Measurements from ENCODE around the gene WRAP73. TPM values are rescaled to one million over a fixed set of nuclear protein-coding genes. Genes with fewer than 3 reads are reported as not detected.

Gene WRAP73
- total and polyA plus RNA-seq, 2 experiments from 2014 or later: 22.6 to 43.3 TPM

GRCh38 chr1:3685222-3685621, 35.3 kb upstream of the WRAP73 start:
- Histone ChIP-seq H2AFZ (no peak overlapping the region), H3K36me3 (ENCODE audit: insufficient read depth) (no peaks in the 10 kb centered on the region), H3K27me3 (ENCODE audit: insufficient read depth) (no peaks in the 10 kb centered on the region), H4K20me1 (replicated peaks; ENCODE audit: insufficient read depth) (no peaks in the 10 kb centered on the region), H3F3A (replicated peaks; ENCODE audit: low read depth) (no peaks in the 10 kb centered on the region), H3K9me2 (ENCODE audit: insufficient read depth) (no peaks in the 10 kb centered on the region), H3K4me3 (no peak overlapping the region), H3K4me1 (ENCODE audit: insufficient read depth) (peaks cover 8% of the 10 kb centered on the region; the same call in 1 of the 2 replicates), H3K79me2 (replicated peaks; ENCODE audit: insufficient read depth) (no peaks in the 10 kb centered on the region), H3K4me2 (no peak overlapping the region), H3K27ac (ENCODE audit: low read depth) (no peak overlapping the region)
- ATAC-seq (no peak), DNase-seq (ENCODE audit: low spot score) (no peak)
- TF ChIP-seq EZH2 (IDR thresholded peaks at IDR 0.05; ENCODE audit: low read depth, unreplicated experiment) (no peak), ETS1 (IDR thresholded peaks at IDR 0.05) (no peak), EZH2phosphoT487 (IDR thresholded peaks at IDR 0.05; ENCODE audit: unreplicated experiment) (no peak), ZNF331 (CRISPR knock-in tag; IDR thresholded peaks at IDR 0.05; ENCODE audit: low read depth) (no peak), REST (IDR thresholded peaks at IDR 0.05; ENCODE audit: unreplicated experiment) (no peak)
- Mint-ChIP-seq H3K9me3 (no peaks in the 10 kb centered on the region; the same call in 2 of the 3 replicates), H3K36me3 (ENCODE audit: low read depth) (no peaks in the 10 kb centered on the region; the same call in 2 of the 3 replicates), H3K27ac (no peak overlapping the region), H3K4me3 (no peak overlapping the region), H3K4me1 (peaks cover 20% of the 10 kb centered on the region), H3K27me3 (ENCODE audit: insufficient read depth, low read depth, poor library complexity) (peaks cover 22% of the 10 kb centered on the region)

- DNase-seq (ENCODE audit: low spot score) (peak; percentile 88), ATAC-seq (peak; percentile 64)
- Mint-ChIP-seq H3K27ac (no peak overlapping the region), H3K4me1 (peaks cover 17% of the 10 kb centered on the region), H3K9me3 (no peaks in the 10 kb centered on the region; the same call in 1 of the 3 replicates), H3K36me3 (ENCODE audit: low read depth) (no peaks in the 10 kb centered on the region; the same call in 2 of the 3 replicates), H3K4me3 (0 out of 3 replicates have a peak overlapping the region, but pooled peaks have one; percentile 14), H3K27me3 (ENCODE audit: insufficient read depth, low read depth, poor library complexity) (peaks cover 32% of the 10 kb centered on the region)
- no peaks in the 10 kb centered on the region for H4K20me1 ChIP-seq (replicated peaks; ENCODE audit: insufficient read depth)
- H3K9me2 ChIP-seq (ENCODE audit: insufficient read depth): no peaks in the 10 kb centered on the region
- H2AFZ ChIP-seq: 0 out of 2 replicates have a peak overlapping the region, but pooled peaks have one; percentile 72
- peak overlapping the region; percentile 71 for H3K4me2 ChIP-seq
- no peaks in the 10 kb centered on the region for H3K36me3 ChIP-seq (ENCODE audit: insufficient read depth)
- no peaks in the 10 kb centered on the region for H3K27me3 ChIP-seq (ENCODE audit: insufficient read depth)
- peak overlapping the region; percentile 50 for H3K4me3 ChIP-seq
- no peak overlapping the region for H3K27ac ChIP-seq (ENCODE audit: low read depth)
- peaks cover 3% of the 10 kb centered on the region; the same call in 1 of the 2 replicates for H3K4me1 ChIP-seq (ENCODE audit: insufficient read depth)
- no peaks in the 10 kb centered on the region for H3F3A ChIP-seq (replicated peaks; ENCODE audit: low read depth)
- no peaks in the 10 kb centered on the region for H3K79me2 ChIP-seq (replicated peaks; ENCODE audit: insufficient read depth)
- TF ChIP-seq JUNB (IDR thresholded peaks at IDR 0.05; ENCODE audit: unreplicated experiment) (no peak), ZNF114 (CRISPR knock-in tag; IDR thresholded peaks at IDR 0.05) (no peak), NANOG (IDR thresholded peaks at IDR 0.05; ENCODE audit: borderline replicate concordance) (no peak), ZNF331 (CRISPR knock-in tag; IDR thresholded peaks at IDR 0.05; ENCODE audit: low read depth) (no peak)
- TF ChIP-seq, protein P1, sequence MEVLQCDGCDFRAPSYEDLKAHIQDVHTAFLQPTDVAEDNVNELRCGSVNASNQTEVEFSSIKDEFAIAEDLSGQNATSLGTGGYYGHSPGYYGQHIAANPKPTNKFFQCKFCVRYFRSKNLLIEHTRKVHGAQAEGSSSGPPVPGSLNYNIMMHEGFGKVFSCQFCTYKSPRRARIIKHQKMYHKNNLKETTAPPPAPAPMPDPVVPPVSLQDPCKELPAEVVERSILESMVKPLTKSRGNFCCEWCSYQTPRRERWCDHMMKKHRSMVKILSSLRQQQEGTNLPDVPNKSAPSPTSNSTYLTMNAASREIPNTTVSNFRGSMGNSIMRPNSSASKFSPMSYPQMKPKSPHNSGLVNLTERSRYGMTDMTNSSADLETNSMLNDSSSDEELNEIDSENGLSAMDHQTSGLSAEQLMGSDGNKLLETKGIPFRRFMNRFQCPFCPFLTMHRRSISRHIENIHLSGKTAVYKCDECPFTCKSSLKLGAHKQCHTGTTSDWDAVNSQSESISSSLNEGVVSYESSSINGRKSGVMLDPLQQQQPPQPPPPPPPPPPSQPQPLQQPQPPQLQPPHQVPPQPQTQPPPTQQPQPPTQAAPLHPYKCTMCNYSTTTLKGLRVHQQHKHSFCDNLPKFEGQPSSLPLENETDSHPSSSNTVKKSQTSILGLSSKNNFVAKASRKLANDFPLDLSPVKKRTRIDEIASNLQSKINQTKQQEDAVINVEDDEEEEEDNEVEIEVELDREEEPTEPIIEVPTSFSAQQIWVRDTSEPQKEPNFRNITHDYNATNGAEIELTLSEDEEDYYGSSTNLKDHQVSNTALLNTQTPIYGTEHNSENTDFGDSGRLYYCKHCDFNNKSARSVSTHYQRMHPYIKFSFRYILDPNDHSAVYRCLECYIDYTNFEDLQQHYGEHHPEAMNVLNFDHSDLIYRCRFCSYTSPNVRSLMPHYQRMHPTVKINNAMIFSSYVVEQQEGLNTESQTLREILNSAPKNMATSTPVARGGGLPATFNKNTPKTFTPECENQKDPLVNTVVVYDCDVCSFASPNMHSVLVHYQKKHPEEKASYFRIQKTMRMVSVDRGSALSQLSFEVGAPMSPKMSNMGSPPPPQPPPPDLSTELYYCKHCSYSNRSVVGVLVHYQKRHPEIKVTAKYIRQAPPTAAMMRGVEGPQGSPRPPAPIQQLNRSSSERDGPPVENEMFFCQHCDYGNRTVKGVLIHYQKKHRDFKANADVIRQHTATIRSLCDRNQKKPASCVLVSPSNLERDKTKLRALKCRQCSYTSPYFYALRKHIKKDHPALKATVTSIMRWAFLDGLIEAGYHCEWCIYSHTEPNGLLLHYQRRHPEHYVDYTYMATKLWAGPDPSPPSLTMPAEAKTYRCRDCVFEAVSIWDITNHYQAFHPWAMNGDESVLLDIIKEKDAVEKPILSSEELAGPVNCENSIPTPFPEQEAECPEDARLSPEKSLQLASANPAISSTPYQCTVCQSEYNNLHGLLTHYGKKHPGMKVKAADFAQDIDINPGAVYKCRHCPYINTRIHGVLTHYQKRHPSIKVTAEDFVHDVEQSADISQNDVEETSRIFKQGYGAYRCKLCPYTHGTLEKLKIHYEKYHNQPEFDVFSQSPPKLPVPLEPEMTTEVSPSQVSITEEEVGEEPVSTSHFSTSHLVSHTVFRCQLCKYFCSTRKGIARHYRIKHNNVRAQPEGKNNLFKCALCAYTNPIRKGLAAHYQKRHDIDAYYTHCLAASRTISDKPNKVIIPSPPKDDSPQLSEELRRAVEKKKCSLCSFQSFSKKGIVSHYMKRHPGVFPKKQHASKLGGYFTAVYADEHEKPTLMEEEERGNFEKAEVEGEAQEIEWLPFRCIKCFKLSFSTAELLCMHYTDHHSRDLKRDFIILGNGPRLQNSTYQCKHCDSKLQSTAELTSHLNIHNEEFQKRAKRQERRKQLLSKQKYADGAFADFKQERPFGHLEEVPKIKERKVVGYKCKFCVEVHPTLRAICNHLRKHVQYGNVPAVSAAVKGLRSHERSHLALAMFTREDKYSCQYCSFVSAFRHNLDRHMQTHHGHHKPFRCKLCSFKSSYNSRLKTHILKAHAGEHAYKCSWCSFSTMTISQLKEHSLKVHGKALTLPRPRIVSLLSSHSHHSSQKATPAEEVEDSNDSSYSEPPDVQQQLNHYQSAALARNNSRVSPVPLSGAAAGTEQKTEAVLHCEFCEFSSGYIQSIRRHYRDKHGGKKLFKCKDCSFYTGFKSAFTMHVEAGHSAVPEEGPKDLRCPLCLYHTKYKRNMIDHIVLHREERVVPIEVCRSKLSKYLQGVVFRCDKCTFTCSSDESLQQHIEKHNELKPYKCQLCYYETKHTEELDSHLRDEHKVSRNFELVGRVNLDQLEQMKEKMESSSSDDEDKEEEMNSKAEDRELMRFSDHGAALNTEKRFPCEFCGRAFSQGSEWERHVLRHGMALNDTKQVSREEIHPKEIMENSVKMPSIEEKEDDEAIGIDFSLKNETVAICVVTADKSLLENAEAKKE (CRISPR knock-in tag; IDR thresholded peaks at IDR 0.05): no peak
Observed at GRCh38 chr1:3683992-3684391, 34.1 kb upstream of the WRAP73 start.

Data from GM23338 (cell line).